Right hindlimb (tissue), 1 donor: Measurements from ENCODE around the gene MAP4.
"Not testable (repeated sequence)": the region's sequence is repeated elsewhere in the genome, so short reads cannot be mapped to it uniquely, and the experiment has no call there.

Experiments used
- DNase-seq: peaks from one replicate; pipeline ENCODE4 v3.0.0-alpha.2; 2018

MAP4 gene

DNA sequence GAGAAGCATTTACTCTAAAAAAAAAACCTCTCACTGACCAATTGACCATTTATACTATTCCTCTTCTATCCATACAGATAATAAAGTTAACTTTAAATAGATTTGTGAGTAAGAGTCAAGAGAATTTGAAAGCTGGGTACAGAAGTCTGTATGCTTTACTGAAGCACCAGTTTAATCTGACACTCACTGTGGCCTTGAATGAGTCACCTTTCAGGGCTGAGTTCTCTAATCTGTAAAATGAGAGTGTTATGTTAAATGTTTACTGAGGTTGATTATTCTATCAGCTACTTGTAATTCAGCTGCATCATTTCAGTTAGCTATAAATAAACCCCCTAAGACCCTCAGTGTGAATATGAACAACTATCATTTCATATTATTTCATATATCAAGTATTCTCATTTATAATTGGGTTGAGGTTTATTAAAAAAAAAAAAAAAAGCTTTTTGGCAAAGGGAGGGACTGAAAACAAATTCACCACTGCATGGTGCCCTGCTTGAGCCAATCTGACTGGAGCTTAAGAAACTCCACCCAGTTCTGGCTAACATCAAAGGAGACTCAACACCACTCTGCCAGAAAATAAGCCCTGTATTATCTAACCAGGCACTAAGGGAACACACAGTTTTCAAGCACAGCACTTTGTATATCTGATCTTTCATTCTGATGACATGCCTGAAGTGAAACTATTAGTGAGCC lies 2.8 kb downstream of the MAP4 start:
- no peak for DNase-seq

DNA sequence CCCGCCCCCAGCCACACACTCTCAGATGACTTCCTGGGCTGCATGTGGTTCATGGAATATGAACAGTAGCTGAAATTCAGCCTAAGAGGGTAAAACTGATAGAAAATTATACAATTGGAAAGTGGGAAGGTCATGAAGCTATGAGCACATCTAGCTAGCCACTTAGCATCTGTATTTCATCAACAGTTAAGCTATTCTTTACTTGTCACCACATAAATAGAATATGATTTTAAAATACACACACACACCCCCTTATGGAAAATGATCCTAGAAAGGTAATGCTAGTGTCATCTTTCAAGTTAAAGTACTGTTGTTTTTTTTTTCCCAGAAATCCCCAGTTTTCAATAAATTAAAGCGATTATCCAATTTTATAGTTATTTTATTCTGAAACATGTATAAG lies 3.6 kb downstream of the MAP4 start:
- no peak for DNase-seq

DNA sequence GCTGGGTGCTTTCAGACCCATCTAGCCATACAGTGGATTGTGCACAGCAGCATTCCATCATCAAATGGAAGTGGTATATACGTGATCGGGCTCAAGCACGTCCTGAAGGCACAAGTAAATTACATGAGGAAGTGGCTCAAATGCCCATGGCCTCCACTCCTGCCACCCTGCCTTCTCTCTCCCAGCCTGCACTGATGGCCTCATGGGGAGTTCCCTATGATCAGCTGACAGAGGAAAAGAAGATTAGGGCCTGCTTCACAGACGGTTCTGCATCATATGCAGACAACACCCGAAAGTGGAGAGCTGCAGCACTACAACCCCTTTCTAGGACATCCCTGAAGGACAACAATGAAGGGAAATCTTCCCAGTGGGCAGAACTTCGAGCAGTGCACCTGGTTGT lies 8.2 kb downstream of the MAP4 start:
- not testable (repeated sequence) for DNase-seq

DNA sequence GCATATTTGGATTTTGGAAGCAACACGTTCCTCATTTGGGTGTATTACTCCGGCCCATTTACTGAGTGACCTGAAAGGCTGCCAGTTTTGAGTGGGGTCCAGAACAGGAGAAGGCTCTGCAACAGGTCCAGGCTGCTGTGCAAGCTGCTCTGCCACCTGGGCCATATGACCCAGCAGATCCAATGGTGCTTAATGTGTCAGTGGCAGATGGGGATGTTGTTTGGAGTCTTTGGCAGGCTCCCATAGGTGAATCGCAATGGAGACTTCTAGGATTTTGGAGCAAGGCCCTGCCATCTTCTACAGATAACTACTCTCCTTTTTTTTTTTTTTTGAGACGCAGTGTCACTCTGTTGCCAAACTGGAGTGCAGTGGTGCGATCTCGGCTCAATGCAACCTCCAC lies 8.9 kb downstream of the MAP4 start:
- not testable (repeated sequence) for DNase-seq

DNA sequence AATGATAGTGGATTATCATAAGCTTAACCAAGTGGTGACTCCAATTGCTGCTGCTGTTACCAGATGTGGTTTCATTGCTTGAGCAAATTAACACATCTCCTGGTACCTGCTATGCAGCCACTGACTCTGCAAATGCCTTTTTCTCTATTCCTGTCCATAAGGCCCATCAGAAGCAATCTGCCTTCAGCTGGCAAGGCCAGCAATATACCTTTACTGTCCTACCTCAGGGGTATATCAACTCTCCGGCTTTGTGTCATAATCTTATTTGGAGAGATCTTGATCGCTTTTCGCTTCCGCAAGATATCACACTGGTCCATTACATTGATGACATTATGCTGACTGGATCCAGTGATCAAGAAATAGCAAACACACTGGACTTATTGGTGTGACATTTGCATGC lies 9.4 kb downstream of the MAP4 start:
- DNase-seq, result not testable (repeated sequence)

DNA sequence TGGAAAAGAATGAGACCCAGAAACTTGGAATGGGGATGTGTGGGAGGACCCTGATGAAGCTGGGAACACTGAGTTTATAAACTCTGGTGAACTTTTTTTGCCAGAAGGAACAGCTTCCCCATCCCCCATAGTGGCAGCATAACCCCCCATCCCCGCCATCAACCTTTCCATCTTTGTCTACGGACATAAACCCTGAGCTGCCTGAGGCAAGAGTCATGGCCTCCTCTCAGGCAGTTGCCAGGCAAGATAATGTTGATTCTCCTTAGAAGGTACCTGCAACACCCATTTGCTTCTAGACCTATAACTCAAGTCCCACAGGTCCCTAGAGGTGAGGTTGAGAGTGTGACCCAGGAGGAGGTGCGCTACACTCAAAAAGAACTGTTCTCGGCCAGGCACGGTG lies 11.5 kb downstream of the MAP4 start:
- DNase-seq, result no peak

DNA sequence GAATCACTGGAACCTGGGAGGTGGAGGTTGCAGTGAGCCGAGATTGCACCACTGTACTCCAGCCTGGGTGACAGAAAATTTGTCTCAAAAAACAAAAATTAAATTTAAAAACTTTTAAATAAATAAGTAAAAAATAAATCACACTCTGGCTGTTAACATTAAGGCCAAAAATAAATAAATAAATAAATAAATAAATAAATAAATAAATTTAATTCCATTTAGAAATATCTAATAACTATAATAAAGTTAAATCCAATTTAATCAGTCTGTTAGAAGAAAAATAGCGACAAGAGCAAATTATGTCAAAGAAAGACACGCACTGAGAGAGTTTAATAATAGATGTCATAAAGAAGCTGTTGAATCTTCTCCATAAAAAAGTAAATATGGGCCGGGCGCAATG lies 13.4 kb downstream of the MAP4 start:
- DNase-seq, result no peak

DNA sequence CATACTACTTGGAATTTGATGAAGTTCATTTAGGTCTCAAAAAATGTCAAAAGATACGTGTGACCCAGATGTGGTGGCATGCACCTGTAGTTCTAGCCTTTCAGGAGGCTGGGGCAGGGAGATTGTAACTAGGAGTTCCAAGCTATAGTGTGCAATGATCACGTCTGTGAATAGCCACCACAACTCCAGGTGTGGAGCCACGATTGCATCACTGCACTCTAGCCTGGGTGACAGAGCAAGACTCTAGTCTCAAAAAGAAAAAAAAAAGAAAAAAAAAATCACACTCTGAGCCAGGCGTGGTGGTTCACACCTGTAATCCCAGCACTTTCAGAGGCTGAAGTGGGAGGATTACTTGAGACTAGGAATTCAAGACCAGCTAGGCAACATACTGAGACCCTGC lies 14.2 kb downstream of the MAP4 start:
- no peak for DNase-seq

DNA sequence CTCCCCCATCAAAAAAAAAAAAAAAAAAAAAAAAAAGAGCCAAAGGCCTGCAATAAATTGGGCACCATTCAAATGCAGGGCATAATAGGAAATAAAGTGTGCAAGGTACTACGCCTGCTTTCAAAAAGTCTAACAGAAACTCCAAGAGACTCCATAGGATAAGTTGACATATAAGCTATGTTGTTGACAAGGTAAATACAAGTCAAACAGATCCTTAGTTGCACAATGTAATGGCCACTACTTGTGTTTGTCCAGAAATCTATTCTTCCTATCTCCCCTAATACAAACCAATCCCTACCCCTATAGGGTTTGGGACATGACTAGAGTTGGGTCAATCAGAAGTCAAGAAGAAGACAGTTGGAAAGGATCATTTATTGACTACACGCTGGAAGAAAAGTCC lies 16.0 kb downstream of the MAP4 start:
- DNase-seq, result no peak

DNA sequence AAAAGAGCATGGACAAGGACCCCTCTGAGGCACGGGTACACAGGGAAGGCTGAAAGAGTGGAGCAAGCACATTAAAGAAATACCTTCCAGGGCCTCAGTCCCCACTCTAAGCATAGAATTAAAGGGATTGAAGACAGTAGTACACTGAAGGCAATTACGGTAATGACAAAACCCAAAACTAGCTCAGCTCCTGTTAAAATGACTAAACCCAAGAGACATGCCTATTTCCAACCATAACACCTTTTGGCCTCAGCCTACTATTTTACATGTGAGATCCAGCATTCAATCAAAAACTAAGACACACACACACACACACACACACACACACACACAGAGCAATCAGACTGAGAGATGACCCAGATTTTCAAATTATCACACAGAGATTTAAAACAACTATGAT lies 19.8 kb downstream of the MAP4 start:
- no peak for DNase-seq

DNA sequence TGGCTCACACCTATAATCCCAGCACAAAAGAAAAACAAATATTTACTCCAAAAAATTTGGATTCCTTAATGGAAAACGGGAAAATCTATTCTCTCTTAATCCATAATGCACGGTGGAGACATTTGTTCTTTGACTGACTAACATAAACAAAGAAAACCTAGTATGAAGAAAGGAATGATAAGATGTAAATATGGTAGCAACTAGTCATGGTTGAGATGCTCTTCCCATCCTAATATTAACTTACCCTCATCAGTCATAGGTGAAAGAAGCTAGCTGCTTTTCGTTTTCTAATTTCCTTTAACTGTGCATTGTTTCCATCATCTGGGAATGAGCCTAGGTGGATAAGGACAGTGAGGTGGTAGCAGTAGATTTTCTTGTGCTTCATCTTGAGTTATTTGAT lies 22.0 kb downstream of the MAP4 start:
- DNase-seq, result no peak

DNA sequence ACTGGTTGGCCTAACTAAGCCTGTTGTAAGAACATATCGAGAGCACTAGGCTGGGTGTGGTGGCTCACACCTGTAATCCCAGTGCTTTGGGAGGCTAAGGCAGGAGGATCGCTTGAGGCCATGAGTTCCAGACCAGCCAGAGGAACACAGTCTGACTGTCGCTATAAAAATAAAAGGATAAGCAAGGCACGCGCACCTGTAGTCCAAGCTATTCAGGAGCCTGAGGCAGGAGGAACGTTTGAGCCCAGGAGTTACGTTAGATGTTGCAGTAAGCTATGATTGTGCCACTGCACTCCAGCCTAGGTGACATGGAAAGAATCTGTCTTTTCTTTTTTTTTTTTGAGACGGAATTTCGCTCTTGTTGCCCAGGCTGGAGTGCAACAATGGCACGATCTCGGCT lies 24.9 kb downstream of the MAP4 start:
- no peak for DNase-seq

DNA sequence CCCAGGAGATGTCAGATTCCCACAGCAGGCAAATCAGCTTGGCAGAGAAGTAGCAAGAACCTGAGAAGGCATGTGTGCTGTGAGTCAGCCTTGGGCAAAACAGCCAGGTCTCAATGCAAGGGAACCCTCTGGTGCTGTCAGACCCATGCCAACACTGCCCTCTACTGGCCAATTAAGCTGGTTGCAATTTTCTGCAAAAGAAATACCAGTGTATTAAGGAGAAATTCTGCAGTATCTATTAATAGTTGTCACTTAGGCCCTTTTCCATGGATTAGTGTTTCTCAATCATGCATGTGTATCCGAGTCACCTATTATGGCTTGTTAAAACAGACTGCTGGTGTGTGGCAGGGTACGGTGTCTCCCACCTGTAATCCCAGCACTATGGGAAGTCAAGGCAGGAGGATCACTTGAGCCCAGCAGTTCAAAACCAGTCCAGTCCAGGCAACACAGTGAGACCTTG lies 26.2 kb downstream of the MAP4 start:
- DNase-seq, result peak; percentile 78

DNA sequence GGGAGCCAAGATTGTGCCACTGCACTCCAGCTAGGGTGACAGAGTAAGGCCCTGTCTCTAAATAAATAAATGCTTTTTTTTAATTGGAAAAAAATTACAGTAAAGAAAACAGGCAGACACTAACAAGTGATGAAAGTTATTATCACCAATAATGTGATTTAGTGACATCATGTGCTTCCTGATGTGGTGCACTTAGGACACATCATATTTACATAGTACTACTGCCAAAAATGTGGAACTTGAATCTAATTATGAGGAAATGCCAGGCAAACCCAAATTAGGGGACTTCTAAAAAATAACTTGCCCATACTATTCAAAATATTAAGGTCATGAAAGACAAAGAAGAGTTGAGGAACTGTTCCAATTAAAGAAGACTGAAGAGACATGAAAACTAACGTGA lies 30.8 kb downstream of the MAP4 start:
- no peak for DNase-seq

DNA sequence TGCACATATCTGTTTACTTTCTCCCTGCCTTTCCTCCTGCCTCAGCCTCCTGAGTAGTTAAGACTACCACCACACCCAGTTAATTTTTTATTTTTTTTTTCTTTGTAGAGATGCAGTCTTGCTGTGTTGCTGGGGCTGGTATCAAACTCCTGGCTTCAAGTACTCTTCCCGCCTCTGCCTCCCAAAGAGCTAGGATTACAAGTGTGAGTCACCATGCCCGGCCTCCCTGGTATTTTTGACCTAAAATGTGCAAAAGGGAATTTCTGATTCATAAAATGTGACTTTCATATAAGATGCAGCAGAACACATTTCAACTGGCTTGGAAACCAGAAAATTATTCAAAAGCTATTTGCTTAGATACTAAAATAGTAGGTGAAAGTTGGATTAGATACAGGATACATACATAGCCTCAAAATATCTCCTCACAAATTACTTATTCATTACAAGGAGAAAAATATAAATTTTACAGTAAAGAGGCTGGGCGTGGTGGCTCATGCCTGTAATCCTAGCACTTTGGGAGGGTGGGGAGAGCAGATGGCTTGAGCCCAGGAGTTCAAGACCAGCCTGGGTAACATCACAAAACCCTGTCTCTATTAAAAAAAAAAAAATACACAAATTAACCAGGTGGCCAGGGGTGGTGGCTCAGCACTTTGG lies 32.0 kb downstream of the MAP4 start:
- no peak for DNase-seq

DNA sequence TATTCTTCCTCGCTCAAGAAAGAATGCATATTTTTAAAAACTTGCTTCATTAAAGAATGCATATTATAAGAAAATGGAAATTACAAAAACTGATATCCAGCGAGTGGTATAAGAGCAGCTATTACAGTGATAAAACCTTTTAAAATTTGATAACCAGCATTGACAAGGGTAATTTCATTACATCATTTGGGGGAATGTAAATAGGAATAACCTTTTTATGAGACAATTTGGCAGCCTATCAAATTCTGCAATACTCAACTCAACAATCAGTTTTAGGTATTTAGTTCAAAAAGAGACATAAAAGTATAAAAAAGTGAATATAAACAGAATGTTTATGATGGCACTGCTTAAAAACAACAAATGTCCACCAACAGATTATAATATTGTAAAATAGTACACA lies 35.4 kb downstream of the MAP4 start:
- no peak for DNase-seq

DNA sequence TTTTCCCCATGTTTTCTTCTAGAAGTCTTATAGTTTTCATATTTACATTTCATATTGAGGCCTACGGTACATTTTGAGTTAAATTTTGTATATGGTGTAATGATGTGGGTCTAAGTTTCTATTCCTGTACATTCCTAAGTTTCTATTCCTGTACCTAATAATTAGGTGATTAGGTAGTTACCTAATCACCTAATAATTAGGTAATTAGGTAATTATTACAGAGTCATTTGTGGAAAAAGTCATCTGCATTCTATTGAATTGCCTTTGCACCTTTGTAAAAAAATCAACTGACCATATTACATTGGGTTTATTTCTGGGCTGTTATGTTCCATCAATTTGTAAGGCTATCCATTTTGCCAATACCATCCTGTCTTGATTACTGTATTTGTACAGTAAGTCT lies 37.1 kb downstream of the MAP4 start:
- no peak for DNase-seq

DNA sequence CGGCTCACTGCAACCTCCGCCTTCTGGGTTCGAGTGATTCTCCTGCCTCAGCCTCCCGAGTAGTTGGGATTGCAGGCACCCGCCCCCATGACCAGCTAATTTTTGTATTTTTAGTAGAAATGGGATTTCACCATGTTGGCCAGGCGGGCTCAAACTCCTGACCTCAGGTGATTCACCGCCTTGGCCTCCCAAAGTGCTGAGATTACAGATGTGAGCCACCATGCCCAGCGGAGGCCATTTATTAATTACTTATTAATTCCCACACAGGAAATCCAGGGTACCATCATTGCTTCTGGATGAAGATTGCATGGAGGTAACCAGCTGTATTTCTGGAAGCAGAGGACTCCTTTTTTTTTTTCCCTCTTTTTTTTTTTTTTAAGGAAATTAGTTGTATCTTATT lies 37.8 kb downstream of the MAP4 start:
- no peak for DNase-seq

DNA sequence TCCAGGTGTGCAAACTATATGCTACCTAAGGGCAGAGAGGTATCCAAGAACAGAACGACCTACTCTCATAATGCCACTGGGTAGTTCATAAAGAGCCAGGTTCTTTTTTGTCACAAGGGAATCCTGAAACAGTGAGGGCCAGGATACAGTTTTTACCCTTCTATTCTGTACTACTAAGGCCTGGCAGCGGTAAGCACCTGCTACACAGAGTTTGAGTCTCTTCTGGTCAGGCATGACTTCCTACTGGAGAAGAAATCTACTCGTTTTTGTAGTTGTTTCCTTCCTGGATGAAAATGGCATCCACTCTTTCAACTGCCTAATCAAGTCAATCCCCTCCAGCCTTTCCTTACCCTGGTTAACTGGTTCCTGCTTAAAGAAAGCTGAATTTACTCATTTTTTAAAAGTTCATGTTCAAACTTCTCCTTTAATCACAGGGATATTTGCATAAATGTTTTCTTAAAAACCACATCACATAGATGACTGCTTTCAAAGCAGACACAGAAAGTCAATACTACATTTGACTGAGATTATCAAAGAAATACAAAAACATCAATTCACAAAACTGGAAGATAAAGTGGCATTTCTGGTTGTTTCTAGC lies 40.0 kb downstream of the MAP4 start:
- DNase-seq, result no peak

DNA sequence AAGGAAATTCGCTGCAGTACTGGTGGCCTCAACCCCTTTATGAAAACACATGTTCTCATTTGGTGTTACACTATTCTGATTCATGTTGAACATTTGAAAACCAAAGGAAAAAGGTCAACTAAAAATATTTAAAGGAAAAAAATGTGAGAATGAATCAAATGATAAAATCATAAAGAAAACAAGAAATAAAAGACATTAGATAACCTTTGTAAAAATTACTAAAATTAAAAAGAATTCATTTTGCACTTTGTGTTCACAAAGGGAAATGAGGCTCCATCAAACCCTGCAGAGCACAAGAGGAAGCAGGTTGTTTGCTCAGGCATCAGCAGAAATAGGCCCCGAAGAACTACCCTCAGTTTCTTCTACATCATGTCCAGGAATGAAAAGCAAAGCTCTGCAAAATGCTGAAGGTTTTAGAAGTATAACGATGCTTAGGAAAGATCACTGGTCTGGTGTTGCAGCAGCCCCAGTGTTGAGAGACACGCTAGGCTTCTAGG lies 41.2 kb downstream of the MAP4 start:
- DNase-seq, result no peak

DNA sequence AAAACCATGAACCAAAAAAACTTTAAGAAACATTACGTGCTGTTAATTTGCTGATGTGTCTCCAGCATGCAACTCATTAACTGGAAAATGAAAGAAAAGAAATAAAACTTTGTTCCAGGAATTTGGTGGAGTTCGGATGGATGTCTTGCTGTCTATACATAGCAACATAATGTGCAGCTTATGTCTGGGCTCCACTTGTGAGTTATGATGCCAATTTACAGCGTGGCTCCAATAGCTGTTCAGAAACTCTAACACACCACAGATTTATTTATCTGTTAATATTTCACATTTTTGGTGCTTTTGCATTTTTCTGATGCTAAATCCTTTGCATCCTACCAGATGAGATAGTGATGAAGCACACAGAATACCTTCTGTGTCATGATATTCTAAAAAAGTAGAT lies 45.1 kb downstream of the MAP4 start:
- no peak for DNase-seq

DNA sequence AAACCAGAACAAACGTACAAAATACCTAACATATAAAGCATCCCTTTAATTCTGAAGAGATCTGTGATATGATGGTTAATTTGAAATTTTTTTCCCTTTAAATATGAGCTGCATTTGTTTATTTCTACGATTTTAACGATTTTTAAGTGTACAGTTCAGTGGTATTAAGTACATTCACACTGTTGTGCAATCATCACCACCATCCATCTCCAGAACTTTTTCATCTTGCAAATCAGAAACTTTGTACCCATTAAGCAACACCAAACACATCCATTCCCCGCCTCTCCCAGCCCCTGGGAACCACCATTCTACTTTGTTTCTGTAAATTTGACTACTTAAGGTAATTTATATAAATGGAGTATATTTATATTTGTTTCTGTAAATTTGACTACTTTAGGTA lies 51.5 kb downstream of the MAP4 start:
- no peak for DNase-seq

DNA sequence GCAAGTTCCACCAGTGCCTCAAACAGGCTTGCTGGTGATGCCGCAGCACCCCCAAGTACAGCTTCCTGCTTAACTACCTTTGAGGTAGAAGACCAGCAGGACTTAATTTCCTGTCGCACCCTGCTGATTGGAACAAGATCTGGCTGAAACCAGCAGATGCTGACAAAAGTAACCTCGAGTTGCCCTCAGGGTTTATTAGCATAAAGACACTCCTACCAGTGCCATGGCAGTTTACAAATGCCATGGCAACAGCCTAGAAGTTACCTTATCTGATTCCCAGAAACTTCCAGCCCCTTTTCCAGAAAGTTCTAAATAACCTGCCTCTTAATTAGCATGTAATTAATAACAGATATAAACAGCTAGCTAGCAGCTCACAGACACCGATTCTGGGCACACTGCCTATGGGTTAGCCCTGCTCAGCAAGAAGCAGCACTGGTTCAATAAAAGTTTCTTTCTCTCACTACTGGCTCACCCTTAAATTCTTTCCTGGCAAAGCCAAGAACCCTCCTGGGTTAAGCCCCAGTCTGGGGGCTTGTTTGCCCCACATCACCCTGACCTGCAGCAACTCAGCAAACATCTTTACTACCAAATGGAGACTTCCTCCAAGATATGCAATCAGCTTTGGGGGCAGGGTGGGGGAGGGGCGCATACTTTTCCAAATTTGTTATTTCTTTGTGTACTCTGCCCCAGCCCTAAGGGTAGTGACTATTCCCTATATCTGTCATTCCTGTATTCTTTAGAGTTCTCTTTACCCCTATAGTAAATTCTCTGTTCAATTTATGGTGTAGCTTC lies 54.2 kb downstream of the MAP4 start:
- DNase-seq, result no peak

DNA sequence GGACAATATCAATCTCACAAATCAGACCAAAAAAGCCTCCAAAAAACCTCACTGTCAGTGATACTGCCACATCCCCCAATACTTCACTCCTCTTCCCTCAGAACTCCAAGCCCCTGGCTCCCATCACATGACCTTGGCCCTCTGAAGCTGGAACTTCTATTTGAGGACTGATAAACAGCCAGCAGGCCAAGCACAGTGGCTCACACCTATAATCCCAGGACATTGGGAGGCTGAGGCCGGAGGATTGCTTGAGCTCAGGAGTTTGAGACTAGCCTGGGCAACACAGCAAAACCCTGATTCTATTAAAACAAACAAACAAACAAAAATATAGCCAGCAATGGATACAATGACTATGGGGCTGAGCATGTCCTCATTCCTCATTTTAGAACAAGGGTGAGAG lies 55.2 kb downstream of the MAP4 start:
- no peak for DNase-seq
